ENCODE results near the gene IL17B. TPM values are rescaled to one million over a fixed set of nuclear protein-coding genes. Genes with fewer than 3 reads are reported as not detected.

Gene IL17B
- total and polyA plus RNA-seq, 2 of the 8 experiments (the other 6 are each of a cell fraction or from before 2014, with no cell fraction given): 0.18 TPM; not detected in 1

DNA sequence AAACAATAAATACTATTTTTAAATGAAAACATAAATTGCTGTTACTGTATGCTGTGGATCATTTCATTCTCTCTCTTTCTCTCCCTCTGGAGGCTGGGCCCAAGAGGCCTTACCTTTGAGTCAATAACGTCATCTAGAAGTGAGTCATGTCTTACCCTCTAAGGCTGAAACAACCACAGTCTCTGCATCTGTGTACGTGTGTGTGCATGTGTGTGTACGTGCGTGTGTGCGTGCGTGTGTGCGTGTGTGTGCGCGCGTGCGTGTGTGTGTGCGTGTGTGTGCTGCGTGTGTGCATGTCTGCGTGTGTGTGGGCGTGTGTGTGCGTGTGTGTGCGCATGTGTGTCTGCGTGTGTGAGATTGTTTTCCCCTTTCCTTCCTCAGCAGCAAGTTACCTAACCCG, 13.6 kb upstream of the IL17B start:
- H3K18ac ChIP-seq (ENCODE audit: extremely low read depth, low read length): no peak overlapping the region
- no peaks in the 10 kb centered on the region for H4K20me1 ChIP-seq (replicated peaks in 1 of 2; ENCODE audit: control insufficient read depth in 1 of 2, insufficient read depth in 2 of 2, low read length in 2 of 2)
- no peak for TF ChIP-seq TEAD4 (IDR thresholded peaks at IDR 0.05; ENCODE audit: low read depth, low read length)
- no peak for TF ChIP-seq EP300 (IDR thresholded peaks at IDR 0.05; ENCODE audit: borderline replicate concordance in 1 of 2, low read depth in 2 of 2, low read length in 2 of 2)
- no peak for TF ChIP-seq TAF1 (IDR thresholded peaks at IDR 0.05; ENCODE audit: low read depth, low read length)
- H3K36me3 ChIP-seq (ENCODE audit: control insufficient read depth in 2 of 4, insufficient read depth in 4 of 4, low read length in 3 of 4): no peaks in the 10 kb centered on the region
- H3K79me2 ChIP-seq (ENCODE audit: control insufficient read depth in 1 of 2, insufficient read depth in 2 of 2, low read length in 2 of 2): no peaks in the 10 kb centered on the region
- CTCF ChIA-PET (ENCODE audit: partially characterized antibody): interaction anchor here (1.0 to 46.1 kb wide), 5 partner anchors 11 to 46 kb away, joined by 3 to 1310 read pairs (median 6); no protein-coding TSS in a partner anchor
- no peak overlapping the region for H2AFZ ChIP-seq (ENCODE audit: low read length)
- no peak overlapping the region for H4K8ac ChIP-seq (ENCODE audit: extremely low read depth, insufficient read depth, low read length)
- DNase-seq (ENCODE audit: low read depth in 1 of 2, low spot score in 2 of 2) (no peak), FAIRE-seq (no peak)
- H2BK15ac ChIP-seq (ENCODE audit: low read length): no peak overlapping the region
- no peaks in the 10 kb centered on the region for H3K79me1 ChIP-seq (ENCODE audit: low read depth, low read length)
- no peak overlapping the region for H3K14ac ChIP-seq (ENCODE audit: insufficient read length)
- H2BK20ac ChIP-seq (ENCODE audit: low read length): no peak overlapping the region
- no peaks in the 10 kb centered on the region; a peak in 1 of 7 replicates for H3K27me3 ChIP-seq (replicated peaks in 1 of 4; ENCODE audit: control insufficient read depth in 3 of 4, extremely low read depth in 1 of 4, insufficient read depth in 3 of 4, low read length in 3 of 4)
- H2BK120ac ChIP-seq (replicated peaks; ENCODE audit: low read depth, low read length): no peak overlapping the region
- H3K4me1 ChIP-seq (replicated peaks in 1 of 4; ENCODE audit: control insufficient read depth in 3 of 4, insufficient read depth in 4 of 4, low read length in 3 of 4): no peaks in the 10 kb centered on the region
- H3K4ac ChIP-seq (replicated peaks; ENCODE audit: insufficient read length, low read depth, low read length): no peak overlapping the region
- 92% methylated on average over 19 of the region's 19 CpGs; no CpG with 5 or more reads in 1 of the 2 experiments for WGBS, 2 experiments (ENCODE audit: extremely low coverage in 1 of 2, insufficient coverage in 1 of 2, insufficient read length in 1 of 2, insufficient replicate concordance in 2 of 2, low coverage in 1 of 2, low lambda C conversion rate in 2 of 2, missing lambda C conversion rate in 1 of 2)
- no peak overlapping the region for H2BK12ac ChIP-seq (ENCODE audit: low read depth, low read length)
- peaks cover 2% of the 10 kb centered on the region; the same call in 1 of the 2 replicates for H3K23me2 ChIP-seq (ENCODE audit: low read depth, low read length)
- peak overlapping the region; percentile 88 for H4K91ac ChIP-seq (replicated peaks; ENCODE audit: insufficient read length, low read length)
- no peak overlapping the region for H3K4me2 ChIP-seq (ENCODE audit: insufficient read depth in 1 of 2, low read depth in 2 of 2, low read length in 2 of 2)
- POLR2A ChIA-PET (ENCODE audit: partially characterized antibody): interaction anchor here (1.2 to 1.3 kb wide), 2 partner anchors 21 to 31 kb away, joined by 3 read pairs; no protein-coding TSS in a partner anchor
- H2BK5ac ChIP-seq (ENCODE audit: low read depth, low read length): no peak overlapping the region; the same call in 1 of the 2 replicates
- H3K27ac ChIP-seq (ENCODE audit: low read depth, low read length): no peak overlapping the region
- 0 out of 2 replicates have a peak overlapping the region, but pooled peaks have one; percentile 40 for H2AK5ac ChIP-seq (ENCODE audit: low read depth, low read length)
- H4K5ac ChIP-seq (ENCODE audit: insufficient read length, low read depth, low read length): no peak overlapping the region
- H3K23ac ChIP-seq (ENCODE audit: insufficient read length): no peak overlapping the region
- H3K56ac ChIP-seq (replicated peaks; ENCODE audit: insufficient read length, low read depth, low read length): no peak overlapping the region
- H3K9ac ChIP-seq (replicated peaks in 1 of 4; ENCODE audit: extremely low read depth in 1 of 4, low read depth in 3 of 4, low read length in 3 of 4): no peak overlapping the region
- no peak overlapping the region for H3K4me3 ChIP-seq (ENCODE audit: extremely low read depth in 1 of 4, insufficient read depth in 2 of 4, low read depth in 3 of 4, low read length in 4 of 4)
- no peaks in the 10 kb centered on the region for H3K9me3 ChIP-seq (ENCODE audit: insufficient read depth in 2 of 2, low read depth in 1 of 2, low read length in 1 of 2)

Measured in H1 (cell line).